Kidney epithelial cell (primary cell): ENCODE results near the gene ALDH1B1. TPM values are rescaled to one million over a fixed set of nuclear protein-coding genes. Genes with fewer than 3 reads are reported as not detected.

Source experiments
- DNase-seq: peaks from one replicate; pipeline ENCODE4 v3.0.0-alpha.2; 2010; ENCODE audit warnings: low read depth
- H3K27me3 ChIP-seq: 2 replicates; pipeline ENCODE4 v1.6.0; 2011; ENCODE audit warnings: low read length; ENCODE audit not compliant: control insufficient read depth, insufficient read depth
- H3K36me3 ChIP-seq: 2 replicates; pipeline ENCODE4 v1.5.1; 2011; ENCODE audit warnings: low read length; ENCODE audit not compliant: control insufficient read depth, insufficient read depth
- H3K4me3 ChIP-seq: 2 replicates; pipeline ENCODE4 v1.5.1; 2011; ENCODE audit warnings: low read depth, mild to moderate bottlenecking, control low read depth, low read length
- total RNA-seq: library from RNA; depleted of rRNA; stranded (reverse); fragments of >200 nt; gene quantifications from 2 replicates; pipeline ENCODE4 v1.2.3, GENCODE V29; 2015
- TF ChIP-seq, protein P1 (sequence below): IDR thresholded peaks from 2 replicates; pipeline ENCODE4 v1.5.1; 2011; ENCODE audit warnings: mild to moderate bottlenecking, moderate library complexity, low read length, control low read depth, inconsistent platforms; ENCODE audit not compliant: insufficient read depth, poor library complexity, severe bottlenecking

ALDH1B1 gene
- total RNA-seq, 1 donor from 2014 or later: 87.2 TPM

DNA sequence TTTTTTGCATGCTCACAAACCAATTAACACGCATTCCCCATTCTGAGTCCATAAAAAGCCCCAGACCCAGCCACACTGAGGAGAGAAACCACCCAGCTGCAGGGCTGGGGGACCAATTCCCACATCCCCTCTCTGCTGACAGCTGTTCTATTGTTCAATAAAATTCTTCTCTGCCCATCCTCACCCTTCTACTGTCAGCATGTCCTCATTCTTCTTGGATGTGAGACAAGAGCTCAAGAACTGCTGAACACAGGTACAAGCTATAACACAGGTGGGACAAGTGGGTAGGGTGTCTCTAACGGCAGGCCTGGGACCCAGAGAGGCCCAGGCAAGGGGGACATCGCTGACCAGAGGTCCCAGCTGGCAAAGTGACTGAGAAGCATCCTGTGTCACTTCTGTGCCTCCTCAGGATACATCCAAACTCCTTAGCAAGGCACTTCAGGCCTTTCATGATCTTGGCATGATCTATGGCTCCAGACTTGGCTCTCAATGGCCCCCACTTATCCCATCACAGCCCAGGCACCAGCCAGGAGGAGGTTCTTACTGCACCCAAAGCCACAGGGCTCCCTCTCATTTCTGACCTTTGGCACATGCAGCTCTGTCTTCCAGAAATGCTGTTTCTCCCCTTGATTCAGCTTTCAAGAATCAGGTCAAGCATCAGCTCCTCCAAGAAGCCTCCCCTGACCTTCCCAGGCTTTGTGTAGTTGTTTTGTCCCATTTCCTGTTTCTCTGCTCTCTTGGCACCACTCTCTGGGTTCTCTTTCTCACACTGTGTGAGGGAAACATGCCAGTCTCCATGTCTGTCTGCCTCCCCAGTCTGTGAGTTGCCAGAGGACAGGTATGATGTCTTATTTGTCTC, 7.3 kb upstream of the ALDH1B1 start:
- H3K36me3 ChIP-seq: no peaks in the 10 kb centered on the region
- DNase-seq: no peak
- H3K27me3 ChIP-seq: no peaks in the 10 kb centered on the region
- no peak overlapping the region for H3K4me3 ChIP-seq
- TF ChIP-seq, protein P1, sequence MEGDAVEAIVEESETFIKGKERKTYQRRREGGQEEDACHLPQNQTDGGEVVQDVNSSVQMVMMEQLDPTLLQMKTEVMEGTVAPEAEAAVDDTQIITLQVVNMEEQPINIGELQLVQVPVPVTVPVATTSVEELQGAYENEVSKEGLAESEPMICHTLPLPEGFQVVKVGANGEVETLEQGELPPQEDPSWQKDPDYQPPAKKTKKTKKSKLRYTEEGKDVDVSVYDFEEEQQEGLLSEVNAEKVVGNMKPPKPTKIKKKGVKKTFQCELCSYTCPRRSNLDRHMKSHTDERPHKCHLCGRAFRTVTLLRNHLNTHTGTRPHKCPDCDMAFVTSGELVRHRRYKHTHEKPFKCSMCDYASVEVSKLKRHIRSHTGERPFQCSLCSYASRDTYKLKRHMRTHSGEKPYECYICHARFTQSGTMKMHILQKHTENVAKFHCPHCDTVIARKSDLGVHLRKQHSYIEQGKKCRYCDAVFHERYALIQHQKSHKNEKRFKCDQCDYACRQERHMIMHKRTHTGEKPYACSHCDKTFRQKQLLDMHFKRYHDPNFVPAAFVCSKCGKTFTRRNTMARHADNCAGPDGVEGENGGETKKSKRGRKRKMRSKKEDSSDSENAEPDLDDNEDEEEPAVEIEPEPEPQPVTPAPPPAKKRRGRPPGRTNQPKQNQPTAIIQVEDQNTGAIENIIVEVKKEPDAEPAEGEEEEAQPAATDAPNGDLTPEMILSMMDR: no peak

DNA sequence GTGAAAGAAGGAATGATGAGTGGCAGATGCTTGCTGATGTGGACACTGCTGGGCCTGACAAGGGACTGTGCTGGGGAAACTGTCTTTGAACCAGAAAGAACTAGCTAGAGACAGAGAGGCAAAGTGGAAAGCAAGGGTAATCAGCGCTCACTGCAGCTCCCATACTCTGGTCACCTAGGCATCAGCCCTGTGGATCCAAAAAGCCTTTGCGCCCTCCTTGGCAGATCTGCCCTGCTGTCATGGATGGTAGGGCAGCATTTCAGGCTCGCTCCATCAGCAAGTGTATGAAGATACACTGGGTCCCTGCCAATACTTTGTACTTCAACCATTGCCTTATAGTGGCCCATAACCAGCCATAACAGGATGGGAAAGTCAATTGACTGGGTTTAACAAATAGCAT, 6.6 kb upstream of the ALDH1B1 start:
- H3K4me3 ChIP-seq: no peak overlapping the region
- TF ChIP-seq, protein P1: no peak
- no peaks in the 10 kb centered on the region for H3K27me3 ChIP-seq
- no peaks in the 10 kb centered on the region for H3K36me3 ChIP-seq
- no peak for DNase-seq

DNA sequence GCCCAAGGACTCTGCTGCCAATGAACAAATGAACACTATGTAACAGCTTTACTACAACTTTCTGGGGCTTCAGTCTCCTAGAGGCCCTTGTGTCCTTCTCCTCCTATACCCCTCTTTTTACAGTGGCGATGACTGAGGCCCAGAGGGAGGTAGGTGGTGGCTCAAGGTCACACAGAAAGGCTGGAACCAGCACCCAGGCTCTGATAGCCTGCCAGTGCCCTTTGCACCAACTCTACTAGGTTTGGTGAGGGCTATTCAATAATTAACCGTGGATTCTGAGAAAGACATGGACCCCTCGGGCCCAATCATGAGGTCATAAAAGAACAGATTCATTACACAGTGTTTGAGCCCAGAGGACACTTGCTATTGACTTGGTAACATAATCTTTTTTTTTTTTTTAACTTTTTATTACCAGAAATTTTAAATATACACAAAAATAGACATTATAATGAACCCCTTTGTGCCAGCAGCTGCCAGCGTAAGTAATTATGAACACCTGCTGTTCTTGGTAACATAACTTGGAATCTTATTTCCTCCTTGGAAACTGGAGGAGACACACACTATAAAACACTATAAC, 6.1 kb upstream of the ALDH1B1 start:
- TF ChIP-seq, protein P1: no peak
- Histone ChIP-seq H3K36me3 (no peaks in the 10 kb centered on the region), H3K27me3 (no peaks in the 10 kb centered on the region), H3K4me3 (no peak overlapping the region)
- no peak for DNase-seq

DNA sequence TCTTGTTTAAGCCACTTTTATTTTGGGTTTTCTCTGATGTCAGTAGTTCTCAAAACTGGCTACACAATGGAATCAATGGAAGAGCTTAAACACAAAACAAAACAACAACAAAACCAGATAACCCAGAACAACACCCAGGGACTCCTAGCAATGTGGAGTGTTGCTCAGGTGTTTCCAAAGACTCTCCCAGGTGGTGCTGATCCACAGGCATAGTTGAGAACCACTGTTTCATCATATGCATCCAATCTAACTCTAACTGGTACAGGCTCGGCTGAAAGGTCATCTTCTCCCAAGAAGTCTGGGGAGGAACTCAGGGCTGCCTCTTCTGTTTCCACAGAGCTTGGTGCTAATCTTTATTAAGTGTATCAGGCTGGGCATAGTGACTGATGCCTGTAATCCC, 5.4 kb upstream of the ALDH1B1 start:
- H3K27me3 ChIP-seq: no peaks in the 10 kb centered on the region
- TF ChIP-seq, protein P1: no peak
- DNase-seq: no peak

DNA sequence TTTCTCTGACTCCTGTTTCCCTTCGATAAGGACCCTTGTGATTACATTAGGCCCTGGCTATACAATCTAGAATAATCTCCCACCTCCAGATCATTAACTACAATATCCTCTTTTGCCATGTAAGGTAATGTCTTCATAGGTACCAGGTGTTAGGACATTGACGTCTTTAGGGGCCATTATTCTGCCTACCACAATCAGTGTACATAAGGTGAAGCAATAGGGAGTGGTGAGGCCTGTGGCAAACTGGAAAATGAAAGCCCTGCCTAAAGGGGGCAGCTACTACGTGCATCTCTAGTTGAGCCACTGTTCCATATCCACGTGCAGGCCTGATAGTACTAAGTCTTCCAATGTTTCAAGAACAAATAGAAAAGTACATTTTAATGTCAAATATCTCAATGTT, 4.8 kb upstream of the ALDH1B1 start:
- Histone ChIP-seq H3K4me3 (no peak overlapping the region), H3K27me3 (no peaks in the 10 kb centered on the region), H3K36me3 (no peaks in the 10 kb centered on the region)
- DNase-seq: no peak
- TF ChIP-seq, protein P1: no peak

More for the DNA sequence above, 5.4 kb upstream of the ALDH1B1 start:
- Histone ChIP-seq H3K36me3 (no peaks in the 10 kb centered on the region), H3K4me3 (no peak overlapping the region)
